ENCODE measurements around the gene EIPR1. TPM values are rescaled to one million over a fixed set of nuclear protein-coding genes. Genes with fewer than 3 reads are reported as not detected.

Gene EIPR1
- total and polyA plus RNA-seq, 2 experiments from 2014 or later = 23.2 to 28.2 TPM

DNA sequence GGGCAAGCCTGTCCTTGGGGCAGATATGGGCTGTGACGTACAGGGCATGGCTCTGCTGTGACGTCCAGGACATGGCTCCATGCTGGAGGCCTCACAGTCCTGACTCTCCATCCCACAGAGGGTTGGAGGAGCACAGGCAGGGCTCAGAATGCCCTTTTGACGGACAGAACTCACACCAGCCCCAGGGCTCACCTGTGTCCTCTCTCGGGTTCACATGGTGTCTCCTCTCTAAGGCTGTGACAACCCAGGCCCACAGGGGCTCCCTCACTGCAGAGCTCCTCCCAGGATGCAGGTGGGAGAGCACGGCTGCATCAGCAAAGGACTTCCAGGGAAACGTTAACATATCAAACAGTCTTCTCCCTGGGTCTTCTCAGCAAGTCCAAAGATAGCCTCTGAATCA lies 133.8 kb downstream of the EIPR1 start:
- Histone ChIP-seq H3K27me3 (no peaks in the 10 kb centered on the region), H3K9me3 (ENCODE audit: low read depth) (no peaks in the 10 kb centered on the region), H3K27ac (no peak overlapping the region), H3K36me3 (no peaks in the 10 kb centered on the region), H3K4me1 (ENCODE audit: low read depth) (no peaks in the 10 kb centered on the region), H3K4me3 (no peak overlapping the region)
- DNase-seq (ENCODE audit: low read depth in 1 of 2, low spot score in 1 of 2) = no peak
- TF ChIP-seq, protein P1, sequence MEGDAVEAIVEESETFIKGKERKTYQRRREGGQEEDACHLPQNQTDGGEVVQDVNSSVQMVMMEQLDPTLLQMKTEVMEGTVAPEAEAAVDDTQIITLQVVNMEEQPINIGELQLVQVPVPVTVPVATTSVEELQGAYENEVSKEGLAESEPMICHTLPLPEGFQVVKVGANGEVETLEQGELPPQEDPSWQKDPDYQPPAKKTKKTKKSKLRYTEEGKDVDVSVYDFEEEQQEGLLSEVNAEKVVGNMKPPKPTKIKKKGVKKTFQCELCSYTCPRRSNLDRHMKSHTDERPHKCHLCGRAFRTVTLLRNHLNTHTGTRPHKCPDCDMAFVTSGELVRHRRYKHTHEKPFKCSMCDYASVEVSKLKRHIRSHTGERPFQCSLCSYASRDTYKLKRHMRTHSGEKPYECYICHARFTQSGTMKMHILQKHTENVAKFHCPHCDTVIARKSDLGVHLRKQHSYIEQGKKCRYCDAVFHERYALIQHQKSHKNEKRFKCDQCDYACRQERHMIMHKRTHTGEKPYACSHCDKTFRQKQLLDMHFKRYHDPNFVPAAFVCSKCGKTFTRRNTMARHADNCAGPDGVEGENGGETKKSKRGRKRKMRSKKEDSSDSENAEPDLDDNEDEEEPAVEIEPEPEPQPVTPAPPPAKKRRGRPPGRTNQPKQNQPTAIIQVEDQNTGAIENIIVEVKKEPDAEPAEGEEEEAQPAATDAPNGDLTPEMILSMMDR (IDR thresholded peaks at IDR 0.05; ENCODE audit: low read depth, low read length) = no peak

DNA sequence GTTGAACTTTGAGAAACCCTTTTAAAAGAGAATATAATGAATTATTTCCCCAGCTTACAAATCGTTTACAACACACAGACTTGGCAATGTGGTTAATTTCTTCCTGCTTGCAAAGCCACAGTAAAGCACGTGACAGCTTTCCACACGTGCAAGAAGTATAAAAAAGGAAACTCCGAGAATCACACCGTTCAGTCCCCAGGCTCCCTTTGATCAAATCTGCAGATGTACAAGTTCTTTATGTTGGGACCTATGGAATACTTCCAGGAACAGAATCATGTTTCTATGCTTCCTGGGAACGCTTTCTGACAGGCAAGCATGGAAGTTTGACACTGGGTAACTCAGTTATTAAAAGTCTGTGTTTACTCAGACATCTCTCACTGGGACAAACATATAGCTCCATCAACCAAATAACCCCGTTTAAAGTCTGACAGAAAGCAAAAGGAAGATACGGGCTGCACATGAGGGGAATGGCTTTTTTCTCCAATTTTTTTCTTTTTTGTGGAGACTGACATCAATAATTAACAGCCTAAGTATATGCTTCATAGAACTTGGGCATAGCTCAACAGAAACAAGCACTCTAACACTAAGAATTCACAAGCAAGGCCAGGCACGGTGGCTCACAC lies 134.8 kb downstream of the EIPR1 start:
- no peak overlapping the region for H3K27ac ChIP-seq
- no peak overlapping the region for H3K4me3 ChIP-seq
- H3K4me1 ChIP-seq (ENCODE audit: low read depth) = no peaks in the 10 kb centered on the region
- no peaks in the 10 kb centered on the region for H3K36me3 ChIP-seq
- TF ChIP-seq, protein P1 (IDR thresholded peaks at IDR 0.05; ENCODE audit: low read depth, low read length) = no peak
- peak in 1 of 2 donors; percentile 43 for DNase-seq (ENCODE audit: low read depth in 1 of 2, low spot score in 1 of 2)
- no peaks in the 10 kb centered on the region for H3K9me3 ChIP-seq (ENCODE audit: low read depth)
- H3K27me3 ChIP-seq = no peaks in the 10 kb centered on the region

DNA sequence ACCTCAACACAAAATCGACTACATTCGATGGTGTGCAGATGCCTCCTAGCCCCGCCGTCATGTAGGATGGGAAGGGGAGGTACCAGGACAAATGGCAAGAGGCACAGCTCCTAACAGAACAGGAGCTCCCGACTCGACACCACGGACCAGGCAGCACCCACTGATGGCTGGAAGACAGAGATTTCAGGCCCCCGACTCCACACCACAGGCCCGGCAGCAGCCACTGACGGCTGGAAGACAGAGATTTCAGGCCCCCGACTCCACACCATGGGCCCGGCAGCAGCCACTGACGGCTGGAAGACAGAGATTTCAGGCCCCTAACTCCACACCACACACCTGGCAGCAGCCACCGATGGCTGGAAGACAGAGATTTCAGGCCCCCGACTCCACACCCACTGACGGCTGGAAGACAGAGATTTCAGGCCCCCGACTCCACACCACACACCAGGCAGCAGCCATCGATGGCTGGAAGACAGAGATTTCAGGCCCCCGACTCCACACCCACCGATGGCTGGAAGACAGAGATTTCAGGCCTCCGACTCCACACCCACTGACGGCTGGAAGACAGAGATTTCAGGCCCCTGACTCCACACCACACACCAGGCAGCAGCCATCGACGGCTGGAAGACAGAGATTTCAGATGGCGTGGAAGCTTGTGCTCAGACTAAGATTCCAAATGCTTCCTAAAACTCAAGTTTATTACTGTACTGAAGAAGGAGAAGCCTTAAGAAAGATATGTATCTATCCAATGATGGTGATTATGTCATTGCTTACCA lies 135.5 kb downstream of the EIPR1 start:
- TF ChIP-seq, protein P1 (IDR thresholded peaks at IDR 0.05; ENCODE audit: low read depth, low read length) = no peak
- H3K27me3 ChIP-seq = no peaks in the 10 kb centered on the region
- no peaks in the 10 kb centered on the region for H3K36me3 ChIP-seq
- no peaks in the 10 kb centered on the region for H3K9me3 ChIP-seq (ENCODE audit: low read depth)
- H3K27ac ChIP-seq = no peak overlapping the region
- H3K4me1 ChIP-seq (ENCODE audit: low read depth) = peaks cover 4% of the 10 kb centered on the region
- no peak overlapping the region for H3K4me3 ChIP-seq
- no peak for DNase-seq (ENCODE audit: low read depth in 1 of 2, low spot score in 1 of 2)

DNA sequence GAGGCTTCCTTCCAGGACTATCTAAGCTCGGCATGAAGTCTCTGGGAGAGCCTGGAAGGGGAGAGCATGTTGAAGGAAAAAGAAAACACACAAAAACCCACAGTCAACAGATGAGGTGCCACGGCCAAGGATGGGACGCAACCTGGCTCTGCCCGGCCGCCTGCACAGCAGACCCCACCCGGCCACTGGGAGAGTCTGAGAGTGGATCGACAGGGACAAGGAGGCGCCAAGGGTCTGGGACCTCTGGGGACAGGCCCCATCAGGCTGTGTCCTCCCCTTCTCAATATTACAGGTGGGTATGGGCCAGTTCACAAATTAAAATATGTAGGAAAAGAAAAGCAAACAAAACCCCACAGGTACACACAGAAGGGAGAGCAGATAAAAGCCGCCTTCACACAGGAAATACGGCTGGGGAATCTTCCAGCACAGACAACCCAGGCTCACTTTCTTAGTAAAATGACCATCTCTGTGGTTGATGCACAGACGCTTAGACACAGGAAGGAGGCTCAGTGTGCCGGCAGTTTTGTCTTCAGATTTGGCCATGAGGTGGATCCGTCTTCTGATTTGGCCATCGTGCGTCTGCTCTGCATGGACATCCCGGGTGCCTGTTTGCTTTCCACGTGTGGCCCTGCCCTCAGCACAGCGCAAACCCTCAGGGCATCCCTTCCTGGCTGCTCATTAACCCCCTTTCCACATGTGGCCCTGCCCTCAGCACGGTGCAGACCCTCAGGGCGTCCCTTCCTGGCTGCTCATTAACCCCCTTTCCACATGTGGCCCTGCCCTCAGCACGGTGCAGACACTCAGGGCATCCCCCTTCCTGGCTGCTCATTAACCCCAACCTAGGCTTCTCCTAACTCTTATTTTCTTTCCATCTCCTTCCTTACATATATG lies 138.4 kb downstream of the EIPR1 start:
- Histone ChIP-seq H3K9me3 (ENCODE audit: low read depth) (no peaks in the 10 kb centered on the region), H3K27ac (no peak overlapping the region), H3K27me3 (no peaks in the 10 kb centered on the region), H3K4me1 (ENCODE audit: low read depth) (peaks cover 9% of the 10 kb centered on the region), H3K4me3 (no peak overlapping the region), H3K36me3 (no peaks in the 10 kb centered on the region)
- TF ChIP-seq, protein P1 (IDR thresholded peaks at IDR 0.05; ENCODE audit: low read depth, low read length) = no peak
- no peak for DNase-seq (ENCODE audit: low read depth in 1 of 2, low spot score in 1 of 2)

DNA sequence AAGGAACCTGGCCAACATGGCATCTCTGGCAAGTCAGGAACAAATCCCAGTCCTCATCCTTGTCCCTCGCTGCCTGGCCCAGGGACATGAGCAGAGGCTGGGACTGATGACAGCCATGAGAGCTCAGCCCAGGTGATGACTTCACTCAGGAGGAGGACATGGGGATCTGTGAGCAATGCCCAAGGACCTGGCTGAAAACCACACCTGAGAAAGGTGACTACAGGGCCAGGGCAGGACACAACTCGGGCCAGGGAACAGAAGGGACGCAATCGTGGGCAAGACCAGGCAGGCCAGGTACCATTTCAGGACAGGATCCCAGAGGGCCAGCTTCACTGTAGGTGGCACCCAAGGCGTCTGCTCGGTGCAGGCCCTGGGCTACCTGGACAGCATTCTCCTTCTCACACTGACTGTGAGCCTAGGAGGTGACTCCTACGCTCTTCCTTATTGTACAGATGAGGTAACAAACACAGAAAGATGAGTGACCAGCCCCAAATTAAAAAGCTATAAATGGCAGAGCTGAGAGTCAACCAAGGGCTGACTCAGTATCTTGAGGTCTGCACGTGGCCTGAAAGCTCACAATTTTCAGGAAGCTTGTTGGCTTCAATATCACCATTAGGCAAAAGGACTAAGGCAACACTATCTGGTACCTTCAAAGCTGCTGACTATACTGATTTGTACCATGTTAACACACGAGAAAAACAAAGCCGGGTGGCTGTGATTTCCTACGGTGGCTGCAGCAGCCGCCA lies 141.1 kb downstream of the EIPR1 start:
- no peak overlapping the region for H3K4me3 ChIP-seq
- H3K27ac ChIP-seq = no peak overlapping the region
- TF ChIP-seq, protein P1 (IDR thresholded peaks at IDR 0.05; ENCODE audit: low read depth, low read length) = no peak
- no peak for DNase-seq (ENCODE audit: low read depth in 1 of 2, low spot score in 1 of 2)
- no peaks in the 10 kb centered on the region for H3K27me3 ChIP-seq
- H3K36me3 ChIP-seq = no peaks in the 10 kb centered on the region
- no peaks in the 10 kb centered on the region for H3K9me3 ChIP-seq (ENCODE audit: low read depth)
- H3K4me1 ChIP-seq (ENCODE audit: low read depth) = peaks cover 9% of the 10 kb centered on the region

Data from cardiac muscle cell (in vitro differentiated cells and primary cell).